NT2/D1 (cell line): ENCODE data around the gene CHCHD6.

Experiments
- SUZ12 ChIP-seq: IDR thresholded peaks from 2 replicates; pipeline ENCODE4 v1.6.1; 2011; ENCODE audit not compliant: insufficient read length, insufficient read depth; ENCODE audit errors: extremely low read depth
- YY1 ChIP-seq: IDR thresholded peaks from 2 replicates; pipeline ENCODE4 v1.6.1; 2011; ENCODE audit not compliant: insufficient read length, insufficient read depth
- ZNF274 ChIP-seq: IDR thresholded peaks from 2 replicates; pipeline ENCODE4 v1.6.1; 2011; ENCODE audit warnings: mild to moderate bottlenecking, low read depth, low read length

- TF ChIP-seq YY1: no peak
- TF ChIP-seq ZNF274: no peak
- no peak for TF ChIP-seq SUZ12
Measured at GRCh38 chr3:126816298-126816697, 112.3 kb downstream of the CHCHD6 start.
